HG02610 (cell line): Measurements from ENCODE around the gene PLCXD3.
"Not testable (repeated sequence)": the region's sequence is repeated elsewhere in the genome, so short reads cannot be mapped to it uniquely, and the experiment has no call there.

ENCODE experiments used
- ATAC-seq: cut with Tn5 transposase; IDR thresholded peaks from one replicate; pipeline ENCODE4 v1.9.1; 2021; ENCODE audit warnings: mild to moderate bottlenecking, moderate library complexity; ENCODE audit not compliant: unreplicated experiment

PLCXD3 gene

GRCh38 chr5:41363343-41363986 lies 146.9 kb downstream of the PLCXD3 start:
- no peak for ATAC-seq

- no peak for ATAC-seq
Measured at GRCh38 chr5:41356786-41357185, 153.6 kb downstream of the PLCXD3 start.

GRCh38 chr5:41349846-41350245 lies 160.6 kb downstream of the PLCXD3 start:
- no peak for ATAC-seq

DNA sequence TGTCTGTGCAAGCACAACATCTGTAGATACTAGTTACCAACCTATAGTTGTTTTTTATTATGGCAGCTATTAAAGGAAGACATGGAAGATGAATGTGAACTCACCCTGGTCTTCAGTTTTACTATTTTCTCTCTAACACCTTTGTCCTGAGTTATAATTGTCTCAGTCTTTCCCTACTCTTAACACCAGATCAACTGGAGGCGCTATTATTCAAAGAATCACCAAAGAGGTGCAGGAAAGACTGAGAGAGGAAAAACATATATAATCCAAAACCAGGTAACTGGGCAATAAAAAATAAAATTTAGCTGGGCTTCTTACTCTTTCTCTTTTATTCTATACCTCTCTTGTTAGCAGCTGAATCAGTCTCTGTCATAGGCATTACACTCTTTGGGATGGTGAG lies 162.8 kb downstream of the PLCXD3 start:
- ATAC-seq, result no peak

DNA sequence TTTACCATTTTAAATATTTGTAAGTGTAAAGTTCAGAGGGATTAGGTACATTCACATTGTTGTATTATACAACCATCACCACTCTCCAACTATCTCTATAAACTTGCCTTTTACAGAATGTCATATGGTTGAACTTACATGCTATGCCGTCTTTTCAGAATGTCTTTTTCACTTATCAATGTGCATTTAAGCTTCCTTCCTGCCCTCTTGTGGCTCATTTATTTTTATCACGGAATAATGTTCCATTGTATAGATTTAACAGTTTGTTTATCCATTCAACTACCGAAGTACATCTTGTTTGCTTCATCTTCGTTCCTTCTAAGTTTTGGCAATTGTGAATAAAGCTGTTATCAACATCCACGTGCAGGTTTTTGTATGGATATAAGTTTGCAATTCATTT lies 163.8 kb downstream of the PLCXD3 start:
- ATAC-seq, result no peak

DNA sequence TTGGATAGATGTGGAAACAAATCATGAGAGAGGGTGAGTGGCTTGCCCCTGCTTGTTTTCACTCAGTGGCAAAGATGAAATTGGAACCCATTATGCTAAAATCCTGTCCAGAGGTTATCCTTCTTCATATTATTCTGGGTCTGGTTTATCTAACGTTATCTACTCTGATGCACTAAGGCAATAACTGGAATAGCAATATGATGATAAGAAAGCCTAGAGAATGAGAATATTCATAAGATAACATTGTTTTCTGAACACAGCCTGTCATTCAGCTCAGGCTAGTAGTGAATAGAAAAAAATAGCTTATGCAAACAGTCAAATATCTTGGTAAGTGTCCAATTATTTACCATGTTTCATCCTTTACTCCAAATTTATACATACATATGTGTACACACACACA lies 165.1 kb downstream of the PLCXD3 start:
- no peak for ATAC-seq

DNA sequence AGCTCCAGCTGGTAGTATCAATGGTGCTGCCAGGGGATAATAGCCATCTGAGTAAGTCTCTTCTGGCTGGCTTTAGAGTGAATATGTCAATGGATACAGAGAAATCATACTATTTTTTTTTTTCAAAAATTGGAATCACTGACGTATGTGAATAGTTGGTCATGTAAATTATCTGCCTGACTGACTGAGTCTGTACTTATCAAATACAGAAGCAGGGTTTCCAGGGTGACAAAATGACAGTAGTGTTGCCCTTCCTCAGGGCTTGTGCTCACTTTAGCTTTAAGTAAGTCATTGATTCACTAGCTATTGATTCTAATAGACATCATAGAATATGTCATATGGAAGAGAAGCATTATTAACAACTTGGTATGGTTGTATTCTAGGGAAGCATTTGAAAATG lies 171.1 kb downstream of the PLCXD3 start:
- ATAC-seq, result no peak

DNA sequence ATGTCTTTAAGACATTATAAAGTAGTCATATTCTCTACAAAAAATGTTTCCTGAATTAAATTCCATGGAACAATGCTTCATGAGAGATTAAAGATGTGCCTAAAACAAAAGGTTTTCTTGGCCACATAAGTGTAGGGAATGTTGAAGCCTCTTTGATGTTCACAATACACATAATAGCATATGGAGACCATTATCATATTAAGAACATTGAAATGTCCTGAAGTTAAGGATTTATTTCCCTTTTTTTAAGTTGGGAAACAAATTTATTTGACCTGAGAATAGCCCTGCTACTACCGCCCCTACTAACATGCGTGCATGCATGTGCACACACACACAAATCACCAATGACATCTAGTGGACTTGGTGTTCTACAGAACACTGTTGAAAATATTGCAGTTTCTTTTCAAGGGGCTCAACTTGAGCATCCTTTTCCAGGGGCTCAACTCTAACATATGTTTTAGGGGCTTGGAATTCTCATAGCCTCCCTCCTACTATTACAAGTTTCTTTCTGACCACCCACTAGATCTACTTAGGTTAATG lies 172.2 kb downstream of the PLCXD3 start:
- no peak for ATAC-seq

GRCh38 chr5:41337724-41338123 lies 172.7 kb downstream of the PLCXD3 start:
- ATAC-seq, result no peak

- ATAC-seq, result no peak
Measured at GRCh38 chr5:41337216-41337615, 173.2 kb downstream of the PLCXD3 start.

DNA sequence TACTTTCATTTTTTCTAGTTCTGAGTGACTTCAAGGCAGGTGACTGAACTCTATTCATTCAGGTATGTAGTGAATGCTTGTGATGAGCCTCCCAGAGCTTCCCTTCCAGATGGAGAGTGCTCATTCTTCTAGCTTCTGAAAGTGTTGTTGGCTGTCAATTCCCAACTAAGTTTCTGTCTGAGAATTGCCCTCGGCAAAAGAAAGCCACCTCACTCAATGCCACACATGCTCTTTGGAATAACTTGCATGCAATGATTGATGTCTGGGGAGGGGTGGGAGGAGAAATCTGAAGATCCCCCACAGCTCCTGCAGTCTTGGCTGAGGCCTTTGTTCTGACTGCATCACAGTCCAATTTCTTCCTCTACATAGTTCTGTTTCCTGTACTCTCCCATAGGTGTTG lies 173.9 kb downstream of the PLCXD3 start:
- no peak for ATAC-seq

DNA sequence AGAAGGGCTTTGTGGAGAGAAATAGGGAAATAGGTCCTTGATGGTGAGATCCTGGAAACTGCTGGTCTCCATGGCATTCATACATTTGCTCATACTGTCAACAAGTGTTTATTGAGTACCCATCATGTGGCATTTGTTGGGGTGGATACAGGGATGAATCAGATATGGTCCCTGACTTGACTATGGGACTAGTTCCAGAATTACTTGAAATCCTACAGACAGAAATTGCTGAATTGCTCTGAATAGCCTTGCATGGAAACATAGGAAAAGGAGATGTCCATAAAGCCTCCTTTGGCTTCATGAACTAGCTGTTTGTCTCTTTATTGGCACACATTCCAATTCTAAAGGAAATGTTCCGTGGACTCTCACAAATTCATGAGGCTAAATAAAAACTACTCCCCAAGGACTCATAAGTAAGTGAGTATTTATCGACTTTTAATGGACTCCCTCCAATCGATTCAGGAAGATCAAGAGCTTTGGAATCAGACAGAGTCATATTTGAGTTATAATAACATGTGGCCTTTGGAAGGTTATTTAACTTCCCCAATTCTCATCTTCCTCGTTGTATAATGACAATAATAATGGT lies 174.7 kb downstream of the PLCXD3 start:
- no peak for ATAC-seq

DNA sequence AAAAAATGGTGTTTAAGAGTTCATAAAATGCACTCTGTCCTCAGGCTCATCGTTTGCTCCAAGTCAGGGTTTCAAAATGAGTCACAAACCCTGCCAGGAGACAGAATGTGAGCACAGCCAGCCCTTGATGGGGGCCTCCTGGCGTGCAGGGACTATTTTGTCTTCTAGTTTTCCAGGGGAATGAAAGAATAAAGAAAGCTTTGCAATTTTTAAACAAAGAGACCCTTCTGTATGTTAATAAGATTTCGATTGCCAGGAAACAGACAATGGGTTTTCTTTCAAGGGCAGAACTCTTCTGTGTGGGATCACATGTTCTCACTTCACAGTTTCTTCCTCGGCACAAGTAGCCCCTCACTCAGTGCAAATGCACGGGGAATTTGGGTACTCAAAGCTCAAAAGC lies 175.6 kb downstream of the PLCXD3 start:
- ATAC-seq, result peak; percentile 82

DNA sequence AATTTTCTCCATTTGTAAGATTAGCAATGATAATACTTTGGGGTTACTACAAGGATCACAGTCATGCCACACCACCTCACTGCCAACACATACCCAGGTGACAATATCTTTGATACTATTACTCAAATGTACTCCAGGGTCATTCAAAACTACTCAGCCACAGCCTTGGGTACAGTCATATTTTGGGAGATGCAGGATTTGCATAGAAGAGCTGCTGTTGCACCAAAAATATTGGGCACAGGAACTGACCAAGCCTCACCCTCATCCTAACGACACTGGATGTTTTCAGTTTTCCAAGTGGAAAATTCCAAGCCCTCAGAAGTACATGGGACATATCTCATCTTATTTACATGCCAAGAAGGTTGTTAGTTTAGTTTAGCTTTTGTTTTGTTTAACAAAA lies 176.2 kb downstream of the PLCXD3 start:
- ATAC-seq, result no peak

- ATAC-seq, result no peak
Measured at GRCh38 chr5:41325074-41325473, 185.3 kb downstream of the PLCXD3 start.

DNA sequence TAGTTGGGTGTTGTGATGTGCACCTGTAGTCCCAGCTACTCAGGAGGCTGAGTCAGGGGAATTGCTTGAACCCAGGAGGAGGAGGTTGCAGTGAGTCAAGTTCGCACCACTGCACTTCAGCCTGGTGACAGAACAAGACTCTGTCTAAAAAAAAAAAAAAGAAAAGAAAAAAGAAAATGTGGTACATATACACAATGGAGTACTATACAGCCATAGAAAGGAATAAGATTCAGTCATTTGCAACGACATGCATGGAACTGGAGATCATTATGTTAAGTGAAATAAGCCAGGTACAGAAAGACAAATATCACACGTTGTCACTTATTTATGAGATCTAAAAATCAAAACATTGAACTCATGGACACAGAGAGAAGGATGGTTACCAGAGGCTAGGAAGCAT lies 187.6 kb downstream of the PLCXD3 start:
- ATAC-seq, result not testable (repeated sequence)

DNA sequence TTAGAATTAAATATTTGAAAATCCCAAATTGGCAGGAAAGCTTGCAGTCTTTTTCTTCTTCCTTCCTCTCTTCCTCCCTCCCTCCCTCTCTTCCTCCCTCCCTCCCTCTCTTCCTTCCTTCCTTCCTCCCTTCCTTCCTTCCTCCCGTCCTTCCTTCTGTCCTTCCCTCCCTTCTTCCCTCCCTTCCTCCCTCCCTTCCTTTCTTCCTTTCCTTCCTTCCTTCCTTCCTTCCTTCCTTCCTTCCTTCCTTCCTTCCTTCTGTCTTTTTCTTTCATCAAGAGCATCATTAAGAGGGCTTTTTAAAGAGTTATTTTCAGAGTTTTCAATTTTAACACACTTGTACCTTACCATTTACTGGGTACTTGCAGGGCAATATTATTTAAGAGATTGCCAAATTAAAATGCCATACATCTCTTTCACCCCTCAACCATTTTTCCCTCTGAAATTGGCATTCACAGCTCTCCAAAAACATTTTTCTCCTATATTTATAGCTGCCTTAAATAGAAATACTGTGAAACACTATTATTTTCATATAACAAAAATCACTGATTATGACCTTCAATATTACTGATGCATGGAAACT lies 197.8 kb downstream of the PLCXD3 start:
- no peak for ATAC-seq

GRCh38 chr5:41312066-41312465 lies 198.3 kb downstream of the PLCXD3 start:
- no peak for ATAC-seq

DNA sequence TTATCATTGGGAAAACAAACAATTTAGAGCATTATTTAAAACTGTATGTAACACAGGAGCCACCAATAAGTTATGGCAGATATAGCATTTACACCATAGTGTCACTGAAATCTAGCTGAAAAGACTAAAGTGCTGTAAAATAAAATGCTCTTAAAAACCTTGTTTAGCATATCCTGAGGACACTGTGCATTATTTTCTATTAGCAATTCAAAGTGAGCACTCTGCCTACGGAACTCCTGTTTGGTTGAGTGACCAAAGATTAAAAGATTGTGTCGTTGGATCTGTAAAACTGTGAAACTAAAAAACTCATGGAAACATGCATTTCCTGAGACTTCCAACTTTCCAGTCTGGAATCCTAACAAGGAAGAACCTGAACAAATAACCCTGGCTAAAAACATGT lies 201.1 kb downstream of the PLCXD3 start:
- ATAC-seq, result no peak

- ATAC-seq, result no peak
Measured at GRCh38 chr5:41306005-41306404, 204.4 kb downstream of the PLCXD3 start.

DNA sequence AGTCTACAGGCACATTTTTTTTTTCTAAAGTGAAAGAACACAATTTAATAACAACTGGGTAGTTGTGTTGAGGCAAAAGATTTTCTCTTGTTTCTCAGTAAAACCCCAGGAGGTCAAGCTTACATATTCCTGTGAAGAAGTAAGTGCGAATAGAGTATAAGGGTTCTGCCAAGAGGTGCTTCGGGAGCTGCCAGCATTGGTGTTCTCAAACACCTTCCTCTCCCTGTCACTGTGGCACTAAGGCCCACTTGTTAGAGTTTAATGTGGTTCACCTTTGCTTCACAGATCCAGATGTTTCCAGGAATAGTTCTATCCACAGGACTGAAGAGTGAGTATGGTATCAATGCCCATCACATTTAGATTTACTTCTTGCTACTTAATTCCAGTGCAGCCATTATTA lies 205.3 kb downstream of the PLCXD3 start:
- ATAC-seq, result no peak

GRCh38 chr5:41296066-41296465 lies 214.3 kb downstream of the PLCXD3 start:
- no peak for ATAC-seq
